ENCODE results near the gene B4GALT6.

The B4GALT6 gene

DNA sequence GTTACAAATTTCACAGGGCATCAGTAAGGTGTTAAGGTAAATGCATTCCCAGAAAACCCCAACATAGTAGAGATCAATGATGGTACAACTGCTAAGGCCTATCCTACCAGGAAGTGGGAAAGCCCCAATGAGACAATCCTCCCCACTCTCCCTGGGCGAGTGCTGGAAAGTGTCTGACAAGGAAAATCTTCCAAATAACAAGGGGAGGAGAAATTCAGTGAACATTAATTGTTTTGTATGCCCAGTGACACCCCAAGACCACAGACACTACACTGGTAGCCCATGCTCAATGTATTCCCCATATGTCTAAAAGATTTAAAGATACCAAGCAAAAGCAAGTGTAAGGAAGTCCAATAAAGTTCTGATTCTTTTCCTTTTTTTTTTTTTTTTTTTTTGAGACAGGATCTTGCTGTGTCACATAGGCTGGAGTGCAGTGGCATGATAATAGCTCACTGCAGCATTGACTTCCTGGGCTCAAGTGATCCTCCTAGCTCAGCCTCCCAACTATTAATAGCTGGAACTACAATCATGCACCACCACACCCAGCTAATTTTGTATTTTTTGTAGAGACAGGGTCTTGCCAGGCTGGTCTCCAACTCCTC lies 24.7 kb downstream of the B4GALT6 start:
- no peak for DNase-seq (ENCODE audit: low spot score)

DNA sequence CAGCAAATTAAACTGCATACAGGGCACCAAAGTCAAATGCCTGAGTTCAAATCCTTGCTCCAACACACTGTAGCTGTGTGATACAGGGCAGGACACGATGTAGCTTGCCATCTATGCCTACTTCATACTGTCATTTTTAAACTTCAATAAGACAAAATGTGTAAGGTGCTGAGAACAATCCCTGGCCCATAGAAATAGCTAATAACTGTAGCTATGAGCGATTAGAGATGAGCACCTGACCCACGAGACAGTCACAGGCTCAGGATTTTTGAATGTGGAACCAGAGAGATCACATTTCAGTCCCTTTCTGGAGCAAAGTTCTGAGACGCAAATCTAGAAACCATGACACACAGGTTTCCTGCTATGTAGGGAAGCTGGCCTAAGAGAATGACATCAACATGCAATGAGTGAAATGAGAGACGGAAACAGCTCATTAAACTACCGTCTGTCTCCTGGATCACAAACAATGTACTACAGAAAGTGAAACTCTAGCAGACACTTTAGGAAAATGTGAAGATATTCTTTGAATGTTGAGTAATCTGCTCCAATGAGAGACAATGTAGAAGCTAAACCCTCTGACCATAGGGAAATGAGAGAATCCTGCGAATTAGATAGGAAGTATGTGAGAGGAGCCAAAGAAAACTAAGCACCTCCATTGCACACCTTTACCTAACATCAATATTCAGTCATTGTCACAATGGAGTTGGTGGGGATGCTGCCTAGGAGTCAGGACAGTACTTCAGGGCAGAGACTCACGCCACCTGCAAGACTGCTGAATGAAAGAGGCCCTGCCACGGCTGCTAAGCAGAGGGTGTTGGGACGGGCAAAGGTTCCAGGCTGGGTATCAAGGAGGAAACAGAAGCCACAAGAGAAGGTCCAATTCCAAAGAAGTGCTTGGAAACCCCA lies 25.5 kb downstream of the B4GALT6 start:
- no peak for DNase-seq (ENCODE audit: low spot score)

DNA sequence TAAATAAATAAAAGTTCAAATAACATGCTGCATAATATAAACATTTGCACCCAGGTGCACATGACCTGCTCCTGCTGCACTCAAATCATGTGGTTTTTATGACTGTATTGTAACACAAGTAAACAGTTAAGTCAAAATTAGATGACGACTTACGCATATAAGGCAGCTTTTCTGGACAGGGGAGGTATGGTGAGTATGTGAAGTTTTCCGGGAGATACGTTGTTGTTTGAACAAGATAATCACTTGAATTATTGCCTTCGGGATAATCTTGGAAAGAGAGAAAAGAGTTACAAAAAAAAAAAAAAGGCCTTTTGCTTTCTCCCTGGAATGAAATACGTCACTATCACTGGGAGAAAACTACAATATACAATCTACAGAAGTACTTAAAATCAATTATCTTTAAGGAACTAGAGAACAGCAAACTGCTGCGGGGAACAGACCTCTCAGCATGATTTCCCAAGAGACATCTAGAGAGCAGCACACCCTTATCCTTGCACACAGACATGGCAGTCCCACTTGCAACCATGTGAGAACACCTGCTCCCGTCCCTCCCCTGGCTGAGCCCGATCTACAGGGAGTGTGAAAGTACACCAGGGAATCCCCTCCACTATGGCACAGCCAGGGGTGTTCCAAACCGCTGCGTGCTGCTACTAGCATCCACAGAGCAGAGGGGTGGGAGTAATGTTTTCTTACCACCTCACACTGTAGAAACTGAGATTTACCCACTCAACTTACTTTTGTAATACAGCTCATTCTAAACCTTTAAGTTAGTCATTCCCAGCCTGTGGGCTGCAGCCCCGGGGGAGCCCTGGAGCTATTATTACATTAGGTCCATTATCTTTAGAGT lies 26.3 kb downstream of the B4GALT6 start:
- DNase-seq (ENCODE audit: low spot score) = no peak

DNA sequence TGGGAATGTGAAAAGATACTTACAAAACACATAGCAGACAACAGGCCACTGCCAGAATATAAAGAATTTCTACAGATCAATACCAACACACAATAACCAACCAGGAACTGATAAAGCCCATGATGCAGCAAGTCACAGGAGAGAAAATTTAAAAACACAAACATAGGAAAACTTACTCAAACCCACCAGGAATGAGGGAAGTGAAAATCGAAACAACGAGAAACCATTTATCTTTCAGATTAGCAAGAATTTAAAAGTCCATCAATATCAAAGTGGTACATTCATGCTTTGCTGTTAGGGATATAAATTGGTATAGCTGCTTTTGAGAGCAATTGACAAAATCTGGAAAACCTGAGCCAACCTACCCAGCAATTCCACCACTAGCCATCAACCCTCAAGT lies 27.6 kb downstream of the B4GALT6 start:
- no peak for DNase-seq (ENCODE audit: low spot score)

DNA sequence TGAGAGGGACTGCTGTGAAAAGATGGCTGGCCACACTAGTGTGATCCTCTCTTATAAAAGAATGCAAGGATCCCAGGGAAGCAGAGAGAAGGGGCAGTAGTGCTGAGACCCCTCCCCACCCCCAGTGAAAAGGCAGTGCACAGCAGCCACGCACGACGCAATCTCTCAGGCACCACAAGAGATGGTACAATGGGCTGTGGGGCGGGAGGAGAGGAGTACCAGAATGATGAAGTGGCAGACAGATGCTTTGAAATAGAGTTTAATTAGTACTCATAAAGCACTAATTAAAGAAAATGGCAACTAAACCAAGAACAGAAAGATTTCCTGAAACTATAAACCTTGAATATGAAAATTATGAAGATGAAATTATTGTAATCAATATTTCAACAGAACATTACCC lies 29.0 kb downstream of the B4GALT6 start:
- no peak for DNase-seq (ENCODE audit: low spot score)

DNA sequence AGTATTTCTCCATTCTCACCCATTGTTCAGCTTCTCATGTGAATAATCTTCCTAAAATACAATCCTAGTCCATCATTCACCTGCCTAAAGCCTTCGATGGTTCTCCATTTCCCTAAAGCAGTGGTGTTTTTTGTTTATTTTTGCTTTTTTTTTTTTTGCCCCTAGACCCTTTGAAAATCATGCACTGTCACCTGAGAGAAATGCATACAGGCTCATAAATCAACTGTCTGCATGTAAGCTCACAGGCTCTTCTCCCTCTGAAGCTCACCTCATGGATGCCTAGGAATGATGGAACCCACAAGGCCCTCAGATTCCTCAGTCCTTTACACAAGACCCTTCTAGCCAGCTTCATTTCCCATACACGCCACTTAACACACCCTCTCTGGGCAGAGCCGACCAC lies 31.5 kb downstream of the B4GALT6 start:
- DNase-seq (ENCODE audit: low spot score) = no peak

DNA sequence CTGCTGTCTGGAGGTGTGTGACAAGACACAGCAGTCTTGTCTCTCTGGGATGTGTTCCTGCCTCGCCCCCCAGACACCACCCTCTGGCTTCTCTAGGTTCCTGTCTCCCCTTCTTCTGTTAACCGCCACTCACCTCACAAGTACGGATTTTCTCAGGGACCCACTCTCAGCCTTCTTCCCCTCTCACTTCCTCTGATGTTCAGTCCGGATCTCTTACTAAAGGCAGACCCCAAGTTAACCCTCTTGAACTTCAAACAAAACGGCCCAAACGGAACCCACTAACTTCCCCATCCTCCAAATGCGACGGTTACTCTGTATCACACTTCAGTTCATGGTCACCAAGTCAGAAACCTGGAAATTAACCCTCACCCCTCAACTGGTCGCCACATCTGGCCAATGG lies 32.0 kb downstream of the B4GALT6 start:
- no peak for DNase-seq (ENCODE audit: low spot score)

DNA sequence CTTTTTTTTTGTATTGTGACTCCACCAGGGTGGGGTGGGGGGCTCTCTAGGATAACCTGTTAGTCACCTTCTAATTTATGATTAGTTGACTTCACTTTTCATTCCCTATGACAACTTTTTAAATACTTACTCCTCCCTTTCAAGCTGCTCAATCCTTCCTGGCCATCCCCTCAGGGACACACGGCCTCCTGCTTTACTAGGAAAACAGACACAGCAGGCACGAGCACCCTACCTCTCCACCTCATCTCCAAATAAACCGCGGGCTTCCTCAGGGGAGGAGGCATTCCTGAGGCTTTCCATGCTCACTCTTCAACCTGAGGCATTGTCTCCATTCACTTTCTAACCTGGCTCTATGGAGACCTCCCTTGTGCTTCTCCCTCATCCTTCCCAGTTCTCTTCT lies 33.0 kb downstream of the B4GALT6 start:
- DNase-seq (ENCODE audit: low spot score) = no peak

DNA sequence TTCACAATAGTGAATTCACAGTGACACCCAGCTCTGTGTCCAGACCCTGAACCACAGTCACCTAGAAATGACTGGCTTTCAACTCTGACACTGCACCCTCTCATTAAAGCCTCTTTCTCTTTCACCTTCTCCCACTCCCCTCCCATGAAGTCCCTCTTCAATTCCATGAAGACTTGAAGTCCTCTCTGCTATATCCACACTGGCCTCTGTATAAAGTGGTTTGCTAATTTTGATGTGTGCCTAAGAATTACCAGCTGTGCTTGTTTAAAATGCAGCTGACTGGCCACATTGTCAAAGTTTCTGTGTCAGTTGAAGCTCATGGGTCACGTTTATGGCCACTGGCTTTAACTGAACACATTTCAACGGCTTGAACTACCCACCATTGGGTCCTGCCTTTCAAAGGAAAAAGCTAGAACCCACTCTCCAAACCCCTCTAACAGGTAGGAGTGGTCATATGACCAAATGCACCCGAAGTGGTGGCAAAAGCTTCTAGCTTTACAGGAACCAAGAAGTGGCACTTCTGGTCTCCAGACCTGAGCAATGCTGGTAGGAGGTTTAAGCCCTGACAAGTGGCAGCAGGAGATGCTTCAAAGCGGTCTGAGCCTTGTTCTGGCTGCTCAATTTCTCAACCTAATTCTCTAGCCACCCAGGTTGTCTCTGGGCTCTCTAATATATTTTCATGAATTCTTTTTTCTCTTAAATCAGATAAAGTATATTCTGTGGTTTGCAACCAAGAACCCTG lies 34.2 kb downstream of the B4GALT6 start:
- DNase-seq (ENCODE audit: low spot score) = no peak

DNA sequence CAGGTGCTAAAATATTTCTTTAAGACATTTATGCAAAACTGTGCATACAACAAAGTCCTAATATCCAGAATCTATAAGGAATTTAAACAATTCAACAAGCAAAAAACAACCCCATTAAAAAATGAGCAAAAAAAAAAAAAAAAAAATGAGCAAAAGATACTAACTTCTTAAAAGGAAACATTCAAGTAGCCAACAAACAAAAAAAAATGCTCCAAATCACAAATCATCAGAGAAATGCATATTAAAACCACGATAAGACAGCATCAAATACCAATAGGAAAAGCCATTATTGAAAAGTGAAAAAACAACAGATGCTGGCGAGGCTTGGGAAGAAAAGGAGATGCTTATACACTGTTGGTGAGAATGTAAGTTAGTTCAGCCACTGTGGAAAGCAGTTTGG lies 34.9 kb downstream of the B4GALT6 start:
- DNase-seq (ENCODE audit: low spot score) = no peak

DNA sequence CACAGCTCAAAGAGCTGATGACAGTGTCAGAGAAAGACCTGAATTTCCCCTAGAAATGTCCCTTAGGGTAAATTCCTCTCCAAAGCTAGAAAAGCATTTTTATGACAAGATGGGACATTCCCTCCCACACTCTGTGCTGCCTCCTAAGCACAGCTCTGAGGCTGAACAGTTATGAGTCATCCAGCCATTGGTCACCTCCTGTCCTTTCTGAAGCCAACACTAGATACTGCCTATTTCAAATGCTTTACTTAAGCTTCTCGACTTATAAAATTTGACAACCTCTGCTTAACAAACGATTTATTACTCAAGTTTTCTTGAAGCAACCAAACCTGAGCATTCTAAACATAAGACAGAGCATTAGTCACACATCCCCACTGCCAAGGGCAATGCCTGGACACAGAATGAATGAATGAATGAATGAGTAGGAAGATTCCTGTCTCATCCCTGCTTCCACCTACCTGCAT lies 35.4 kb downstream of the B4GALT6 start:
- no peak for DNase-seq (ENCODE audit: low spot score)

DNA sequence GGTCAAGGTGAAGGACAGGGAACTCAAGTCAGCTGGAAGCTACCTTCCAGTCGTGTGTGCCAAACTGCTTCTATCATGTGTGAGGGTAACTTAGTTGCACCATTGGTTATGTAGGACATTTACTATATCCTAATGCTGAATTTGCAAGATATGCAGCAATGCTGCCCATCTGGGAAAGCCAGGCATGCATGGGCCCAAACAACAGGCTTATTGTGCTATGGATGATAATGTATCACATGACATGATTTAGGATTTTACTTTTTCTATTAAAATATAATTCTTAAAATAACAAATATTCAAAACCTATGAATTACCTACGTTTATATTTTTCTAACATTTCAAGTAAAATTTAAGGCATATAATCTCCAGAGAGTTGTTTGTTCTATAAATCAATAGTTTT lies 35.9 kb downstream of the B4GALT6 start:
- no peak for DNase-seq (ENCODE audit: low spot score)

DNA sequence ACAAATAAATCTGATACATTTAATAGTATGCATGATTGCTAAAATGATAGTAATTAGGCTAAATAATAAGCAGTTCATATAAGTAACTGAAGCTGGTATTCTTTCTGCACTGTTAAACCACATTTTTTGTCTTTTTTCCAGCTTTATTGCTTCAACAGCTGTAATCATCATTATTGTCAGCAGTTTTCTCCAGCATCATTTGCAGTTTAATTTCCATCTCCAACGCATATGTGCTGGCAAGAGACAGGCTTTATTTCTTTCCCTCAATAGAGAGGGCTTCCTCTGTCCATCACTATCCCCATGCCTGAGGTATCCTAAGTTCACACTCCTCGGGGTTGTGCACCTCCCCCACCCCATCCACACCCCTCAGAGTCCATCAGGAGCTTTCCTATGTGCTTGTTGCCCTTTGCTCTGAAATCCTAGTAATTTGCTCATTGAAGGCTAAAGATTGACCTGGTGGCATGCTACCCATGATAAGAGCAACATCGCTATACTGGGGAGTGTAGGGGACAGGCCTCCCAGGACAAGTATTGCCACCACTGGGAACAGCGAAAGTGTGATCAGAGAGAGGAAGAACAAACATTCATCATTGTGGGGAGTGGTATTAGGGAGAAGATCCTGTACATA lies 37.1 kb downstream of the B4GALT6 start:
- no peak for DNase-seq (ENCODE audit: low spot score)

DNA sequence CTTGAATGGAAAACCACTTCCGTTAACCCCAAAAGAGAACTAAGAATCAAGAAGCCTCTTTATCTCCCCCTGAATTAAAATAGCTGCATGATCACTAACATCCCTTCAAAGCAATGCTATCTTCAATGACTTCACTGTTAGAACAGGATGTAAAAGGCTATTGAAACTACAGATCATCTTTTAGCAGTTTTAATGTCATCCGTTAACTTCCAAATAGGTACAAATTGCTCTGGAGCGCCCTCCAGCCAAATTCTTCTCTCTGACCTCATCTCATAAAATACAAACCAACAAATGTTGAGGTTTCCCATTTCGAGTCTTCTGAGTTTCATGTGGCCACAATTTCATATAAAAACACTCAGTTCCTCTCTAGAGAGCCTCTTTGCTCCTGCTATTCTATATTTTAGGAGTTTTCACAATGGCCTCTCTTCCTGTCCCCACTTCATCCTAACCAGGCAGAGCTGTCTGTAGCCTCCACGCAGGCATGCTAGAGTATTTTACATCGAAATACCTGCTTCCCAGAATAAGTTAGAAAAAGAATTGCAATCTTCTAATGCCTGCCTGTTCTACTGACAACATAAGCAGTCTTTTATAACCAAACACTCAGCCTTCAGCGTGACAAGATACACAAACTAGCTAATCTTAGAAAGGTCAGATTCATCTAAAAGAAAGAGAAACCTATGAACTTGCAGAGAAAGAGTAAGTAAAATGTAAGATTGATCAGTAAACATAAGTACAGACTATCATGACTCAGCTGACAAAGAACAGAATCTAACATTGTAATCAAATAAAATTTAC lies 37.9 kb downstream of the B4GALT6 start:
- no peak for DNase-seq (ENCODE audit: low spot score)

DNA sequence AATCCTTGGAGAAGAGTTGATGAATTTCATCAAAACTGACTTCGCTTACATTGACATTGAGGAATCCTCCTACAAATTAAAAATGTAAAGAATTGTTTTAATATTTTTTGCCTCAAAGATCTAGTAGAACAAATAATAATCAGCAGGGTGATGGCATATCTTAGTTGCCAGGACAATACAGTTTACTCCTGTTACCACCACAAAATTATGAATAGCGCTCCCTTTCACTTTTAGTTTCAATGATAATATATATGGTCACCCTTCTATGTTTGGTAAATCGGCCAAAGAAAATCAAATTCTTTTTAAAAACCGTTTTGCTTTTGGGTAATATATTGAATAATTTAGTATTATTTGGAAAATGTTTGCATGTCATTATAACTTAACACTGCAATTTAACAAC lies 39.0 kb downstream of the B4GALT6 start:
- DNase-seq (ENCODE audit: low spot score) = no peak

DNA sequence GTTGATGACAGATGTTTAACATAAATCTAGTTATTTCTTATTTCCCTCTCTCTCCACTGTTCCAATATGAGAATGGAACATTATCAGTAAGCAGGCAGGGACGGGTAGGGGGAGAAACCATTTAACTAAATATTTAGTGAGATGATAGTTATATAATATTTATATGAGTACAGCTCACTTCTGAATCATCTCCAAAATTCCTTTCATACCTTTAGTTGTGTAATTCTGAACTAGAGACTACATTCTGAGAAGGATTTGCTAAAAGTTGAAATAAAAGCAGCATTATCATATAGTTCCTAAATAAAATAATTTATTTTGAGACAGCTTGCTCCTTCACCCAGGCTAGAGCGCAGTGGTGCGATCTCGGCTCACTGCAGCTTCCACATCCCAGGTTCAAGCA lies 41.4 kb downstream of the B4GALT6 start:
- DNase-seq (ENCODE audit: low spot score) = no peak

DNA sequence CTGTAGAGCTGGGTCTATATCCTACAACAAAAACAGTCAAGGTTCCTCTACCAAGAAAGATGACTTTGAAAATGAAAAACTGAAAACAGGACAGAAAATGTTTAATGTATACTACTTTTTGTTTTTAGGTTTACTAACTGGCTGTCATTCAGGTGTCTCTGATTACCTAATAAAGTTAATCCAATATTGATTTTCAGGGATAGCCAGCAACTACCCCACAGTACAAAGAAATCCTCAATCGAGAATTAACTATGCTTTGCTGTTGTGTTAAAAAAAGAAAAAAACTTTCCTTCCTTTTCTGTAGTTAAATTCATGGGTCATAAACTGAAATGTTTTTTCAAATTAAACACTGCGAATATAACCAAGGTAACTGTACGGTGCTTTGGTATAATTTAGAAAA lies 46.9 kb downstream of the B4GALT6 start:
- DNase-seq (ENCODE audit: low spot score) = no peak

DNA sequence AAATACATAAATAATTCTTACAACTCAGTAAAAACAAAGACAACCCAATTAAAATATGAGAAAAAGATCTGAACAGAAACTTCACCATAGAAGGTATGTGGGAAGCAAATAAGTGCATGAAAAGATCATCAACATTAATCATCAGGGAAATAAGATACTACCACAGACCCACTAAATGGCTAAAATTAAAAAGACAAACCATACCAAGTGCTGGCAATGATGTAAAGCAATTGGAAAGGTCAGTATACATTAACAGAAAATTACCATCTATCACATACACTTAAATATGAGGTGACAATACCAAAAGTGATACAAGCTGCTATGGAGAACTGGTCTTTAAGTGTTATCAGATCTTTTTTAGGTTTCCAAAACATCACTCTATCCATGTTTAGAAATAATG lies 48.0 kb downstream of the B4GALT6 start:
- DNase-seq (ENCODE audit: low spot score) = no peak

DNA sequence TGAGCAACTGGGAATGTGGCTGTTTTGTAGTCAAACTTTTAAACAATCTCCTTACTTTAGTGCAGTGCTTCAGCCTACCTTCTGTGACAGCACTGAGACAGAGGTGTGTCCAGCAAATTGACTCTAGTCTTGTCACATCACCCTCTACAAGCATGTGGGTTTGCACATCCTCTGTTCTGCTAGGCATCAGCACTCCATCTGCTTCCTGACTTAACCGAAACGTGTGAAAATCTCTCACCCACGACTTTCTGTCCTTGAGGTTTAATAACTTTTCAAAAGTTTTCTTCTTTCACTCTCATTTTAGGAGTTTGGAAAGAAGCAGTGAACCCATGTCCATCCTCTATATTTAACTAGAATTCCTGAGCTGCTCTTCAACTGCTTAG lies 50.1 kb downstream of the B4GALT6 start:
- no peak for DNase-seq (ENCODE audit: low spot score)

DNA sequence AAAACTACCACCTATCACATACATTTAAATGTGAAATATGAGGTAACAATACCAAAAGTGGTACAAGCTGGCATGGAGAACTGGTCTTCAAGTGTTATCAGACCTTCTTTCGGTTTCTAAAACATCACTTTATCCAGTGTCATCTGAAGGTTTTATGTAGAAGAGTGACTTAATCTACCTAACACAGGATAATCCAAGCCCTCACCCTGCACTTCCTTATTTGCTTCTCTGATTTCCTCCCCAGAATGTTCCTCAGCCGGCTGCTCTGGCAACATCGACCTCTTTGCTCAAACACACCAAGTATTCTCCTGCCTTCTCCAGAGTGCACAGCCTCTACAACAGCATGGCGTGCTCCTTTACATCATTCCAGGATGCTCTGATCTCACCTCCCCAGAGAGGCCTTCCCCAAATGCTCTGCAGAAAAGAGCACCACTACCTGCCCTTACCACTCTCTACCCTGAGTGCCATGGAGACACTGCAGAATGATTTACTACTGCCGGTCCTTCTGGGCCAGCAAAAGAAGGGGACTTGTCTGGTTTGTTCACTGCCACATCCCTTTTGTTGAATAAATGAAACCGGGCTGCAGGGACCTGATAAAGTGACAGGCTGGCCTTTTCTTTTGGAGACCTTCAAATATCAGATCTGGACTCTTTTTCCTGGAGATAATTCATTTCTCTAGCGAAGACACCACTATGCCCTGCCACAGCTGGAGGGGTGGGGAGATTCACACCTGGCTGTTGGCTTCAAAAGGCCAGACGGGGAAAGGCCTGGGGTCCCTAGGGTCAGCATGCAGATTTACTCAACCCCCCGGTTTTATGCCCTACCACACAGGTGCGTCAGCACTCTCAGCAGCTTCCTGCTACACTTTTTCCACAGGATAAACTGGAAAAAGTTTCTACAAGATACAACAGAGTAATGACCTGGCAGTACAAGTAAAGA lies 50.7 kb downstream of the B4GALT6 start:
- no peak for DNase-seq (ENCODE audit: low spot score)
